GM21515 (cell line): ENCODE measurements around the gene ARL6IP4.
"Not testable (repeated sequence)": the region's sequence is repeated elsewhere in the genome, so short reads cannot be mapped to it uniquely, and the experiment has no call there.

Source experiments
- ATAC-seq: cut with Tn5 transposase; IDR thresholded peaks from one replicate; pipeline ENCODE4 v1.9.1; 2021; ENCODE audit not compliant: unreplicated experiment

Gene ARL6IP4

GRCh38 chr12:123005081-123005626 is 24.7 kb downstream of the ARL6IP4 start:
- no peak for ATAC-seq

GRCh38 chr12:123006977-123007376 is 26.5 kb downstream of the ARL6IP4 start:
- ATAC-seq: no peak

GRCh38 chr12:123010110-123010509 is 29.6 kb downstream of the ARL6IP4 start:
- no peak for ATAC-seq

- ATAC-seq: no peak
Measured at GRCh38 chr12:123010681-123011080, 30.2 kb downstream of the ARL6IP4 start.

GRCh38 chr12:123011701-123012100 is 31.2 kb downstream of the ARL6IP4 start:
- no peak for ATAC-seq

- no peak for ATAC-seq
Measured at GRCh38 chr12:123013185-123014095, 33.0 kb downstream of the ARL6IP4 start.

GRCh38 chr12:123014473-123014872 is 34.0 kb downstream of the ARL6IP4 start:
- not testable (repeated sequence) for ATAC-seq

- ATAC-seq: no peak
Measured at GRCh38 chr12:123017753-123018152, 37.3 kb downstream of the ARL6IP4 start.

- ATAC-seq: no peak
Measured at GRCh38 chr12:123019841-123020138, 39.3 kb downstream of the ARL6IP4 start.

GRCh38 chr12:123021688-123022604 is 41.5 kb downstream of the ARL6IP4 start:
- no peak for ATAC-seq

GRCh38 chr12:123022846-123023245 is 42.4 kb downstream of the ARL6IP4 start:
- ATAC-seq: no peak

- ATAC-seq: no peak
Measured at GRCh38 chr12:123024819-123025391, 44.4 kb downstream of the ARL6IP4 start.

- no peak for ATAC-seq
Measured at GRCh38 chr12:123026094-123026853, 45.8 kb downstream of the ARL6IP4 start.

- no peak for ATAC-seq
Measured at GRCh38 chr12:123027726-123028445, 47.4 kb downstream of the ARL6IP4 start.

GRCh38 chr12:123028475-123028874 is 48.0 kb downstream of the ARL6IP4 start:
- ATAC-seq: no peak

- ATAC-seq: no peak
Measured at GRCh38 chr12:123029550-123029949, 49.1 kb downstream of the ARL6IP4 start.

- ATAC-seq: no peak
Measured at GRCh38 chr12:123030686-123031085, 50.2 kb downstream of the ARL6IP4 start.

- ATAC-seq: no peak
Measured at GRCh38 chr12:123031171-123031845, 50.8 kb downstream of the ARL6IP4 start.
